Parathyroid adenoma (tissue), 2 donors: ENCODE data around the gene FSTL4.

Experiments used
- H2AFZ ChIP-seq: fragments of 300-600 bp; sonication (generic); one replicate; pipeline ENCODE4 v1.7.0; 2017; ENCODE audit warnings: antibody characterized with exemption, mild to moderate bottlenecking
- H3K27ac ChIP-seq: fragments of 300-600 bp; sonication (generic); one replicate; pipeline ENCODE4 v1.7.0; 2017
- H3K27me3 ChIP-seq: fragments of 300-600 bp; sonication (generic); one replicate; pipeline ENCODE4 v1.7.0; 2017; ENCODE audit warnings: low read length; ENCODE audit not compliant: control insufficient read depth, insufficient read depth
- H3K36me3 ChIP-seq: fragments of 300-600 bp; sonication (generic); one replicate; pipeline ENCODE4 v1.7.0; 2017; ENCODE audit warnings: low read length; ENCODE audit not compliant: control insufficient read depth, insufficient read depth
- H3K4me1 ChIP-seq: fragments of 300-600 bp; sonication (generic); one replicate; pipeline ENCODE4 v1.7.0; 2017; ENCODE audit warnings: control low read depth
- H3K4me2 ChIP-seq: fragments of 300-600 bp; sonication (generic); one replicate; pipeline ENCODE4 v1.7.0; 2017; ENCODE audit warnings: low read length
- H3K4me3 ChIP-seq: fragments of 300-600 bp; sonication (generic); one replicate; pipeline ENCODE4 v1.7.0; 2017; ENCODE audit warnings: low read depth, low read length
- H3K79me2 ChIP-seq: fragments of 300-600 bp; sonication (generic); one replicate; pipeline ENCODE4 v1.7.0; 2017; ENCODE audit warnings: control low read depth
- H3K9ac ChIP-seq: fragments of 300-600 bp; sonication (generic); one replicate; pipeline ENCODE4 v1.7.0; 2017; ENCODE audit warnings: mild to moderate bottlenecking
- H3K9me3 ChIP-seq: fragments of 300-600 bp; sonication (generic); one replicate; pipeline ENCODE4 v1.7.0; 2017; ENCODE audit warnings: low read length; ENCODE audit not compliant: control insufficient read depth
- TF ChIP-seq, protein P1 (sequence below): fragments of 300-600 bp; sonication (generic); IDR thresholded peaks from one replicate; pipeline ENCODE4 v1.7.0; 2017; ENCODE audit warnings: antibody characterized with exemption, mild to moderate bottlenecking
- donor health status: primary hyperparathyroidism.

The FSTL4 gene

DNA sequence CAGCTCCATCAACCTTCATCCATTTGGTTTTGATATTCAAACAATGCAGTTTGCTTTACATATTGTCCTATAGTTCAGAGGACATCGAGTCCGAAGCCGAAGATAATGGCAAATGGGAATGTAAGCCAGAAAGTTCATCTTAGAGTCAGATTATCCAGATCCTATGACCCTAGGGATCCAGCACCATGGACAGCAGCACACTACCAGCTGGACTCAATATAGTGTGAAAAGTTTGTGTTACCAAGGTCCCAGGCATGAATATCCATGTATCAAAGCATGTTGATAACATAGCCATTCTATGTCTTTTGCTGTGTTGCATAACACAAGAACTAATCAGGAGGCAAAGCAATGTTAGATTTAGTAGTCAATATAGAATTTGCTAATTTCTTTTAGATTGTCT is 46.3 kb downstream of the FSTL4 start:
- H3K27me3 ChIP-seq: no peaks in the 10 kb centered on the region
- TF ChIP-seq, protein P1, sequence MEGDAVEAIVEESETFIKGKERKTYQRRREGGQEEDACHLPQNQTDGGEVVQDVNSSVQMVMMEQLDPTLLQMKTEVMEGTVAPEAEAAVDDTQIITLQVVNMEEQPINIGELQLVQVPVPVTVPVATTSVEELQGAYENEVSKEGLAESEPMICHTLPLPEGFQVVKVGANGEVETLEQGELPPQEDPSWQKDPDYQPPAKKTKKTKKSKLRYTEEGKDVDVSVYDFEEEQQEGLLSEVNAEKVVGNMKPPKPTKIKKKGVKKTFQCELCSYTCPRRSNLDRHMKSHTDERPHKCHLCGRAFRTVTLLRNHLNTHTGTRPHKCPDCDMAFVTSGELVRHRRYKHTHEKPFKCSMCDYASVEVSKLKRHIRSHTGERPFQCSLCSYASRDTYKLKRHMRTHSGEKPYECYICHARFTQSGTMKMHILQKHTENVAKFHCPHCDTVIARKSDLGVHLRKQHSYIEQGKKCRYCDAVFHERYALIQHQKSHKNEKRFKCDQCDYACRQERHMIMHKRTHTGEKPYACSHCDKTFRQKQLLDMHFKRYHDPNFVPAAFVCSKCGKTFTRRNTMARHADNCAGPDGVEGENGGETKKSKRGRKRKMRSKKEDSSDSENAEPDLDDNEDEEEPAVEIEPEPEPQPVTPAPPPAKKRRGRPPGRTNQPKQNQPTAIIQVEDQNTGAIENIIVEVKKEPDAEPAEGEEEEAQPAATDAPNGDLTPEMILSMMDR: no peak

DNA sequence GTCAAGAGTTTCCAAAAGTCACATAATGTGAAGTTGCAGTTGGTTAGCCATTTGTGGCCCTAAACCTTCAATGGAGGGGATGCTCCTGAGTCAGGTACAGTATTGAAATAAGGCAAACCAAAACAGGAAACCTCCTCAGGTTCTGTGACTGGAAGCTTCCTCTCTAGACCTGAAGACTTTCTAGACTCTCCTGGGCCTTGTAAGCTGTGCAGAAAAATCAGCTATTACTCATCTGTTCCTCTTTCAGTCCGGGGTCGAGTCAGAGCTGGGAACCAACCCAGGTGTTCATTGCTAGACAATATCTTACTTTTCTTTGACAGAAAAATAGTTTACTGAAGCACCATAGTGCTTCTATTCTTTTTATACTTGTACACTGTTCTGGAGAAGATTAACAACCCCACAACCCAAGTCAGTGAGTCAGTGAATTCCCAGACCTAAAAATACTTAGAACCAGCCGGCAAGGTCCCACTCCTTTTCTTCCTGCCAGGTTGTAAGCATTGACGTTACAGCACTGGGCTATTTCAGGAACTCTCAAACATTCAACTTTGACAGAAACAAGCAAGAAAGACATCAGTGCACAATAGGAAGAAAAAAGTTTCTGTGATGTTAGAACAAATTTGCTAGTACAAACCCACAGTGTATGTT is 47.3 kb downstream of the FSTL4 start:
- TF ChIP-seq, protein P1: no peak
- H3K4me3 ChIP-seq: no peak overlapping the region
- H3K4me1 ChIP-seq: peaks cover 2% of the 10 kb centered on the region
- no peak overlapping the region for H2AFZ ChIP-seq
- no peak overlapping the region for H3K9ac ChIP-seq
- H3K27ac ChIP-seq: no peak overlapping the region
- no peaks in the 10 kb centered on the region for H3K36me3 ChIP-seq
- H3K27me3 ChIP-seq: no peaks in the 10 kb centered on the region
- H3K79me2 ChIP-seq: no peaks in the 10 kb centered on the region
- no peaks in the 10 kb centered on the region for H3K9me3 ChIP-seq
- no peak overlapping the region for H3K4me2 ChIP-seq

More for the DNA sequence above, 46.3 kb downstream of the FSTL4 start:
- H3K4me3 ChIP-seq: no peak overlapping the region
- H3K9me3 ChIP-seq: no peaks in the 10 kb centered on the region
- no peaks in the 10 kb centered on the region for H3K36me3 ChIP-seq
- H3K4me2 ChIP-seq: no peak overlapping the region
- H3K9ac ChIP-seq: no peak overlapping the region
- no peaks in the 10 kb centered on the region for H3K79me2 ChIP-seq
- H3K4me1 ChIP-seq: no peaks in the 10 kb centered on the region
- H3K27ac ChIP-seq: no peak overlapping the region
- no peak overlapping the region for H2AFZ ChIP-seq

DNA sequence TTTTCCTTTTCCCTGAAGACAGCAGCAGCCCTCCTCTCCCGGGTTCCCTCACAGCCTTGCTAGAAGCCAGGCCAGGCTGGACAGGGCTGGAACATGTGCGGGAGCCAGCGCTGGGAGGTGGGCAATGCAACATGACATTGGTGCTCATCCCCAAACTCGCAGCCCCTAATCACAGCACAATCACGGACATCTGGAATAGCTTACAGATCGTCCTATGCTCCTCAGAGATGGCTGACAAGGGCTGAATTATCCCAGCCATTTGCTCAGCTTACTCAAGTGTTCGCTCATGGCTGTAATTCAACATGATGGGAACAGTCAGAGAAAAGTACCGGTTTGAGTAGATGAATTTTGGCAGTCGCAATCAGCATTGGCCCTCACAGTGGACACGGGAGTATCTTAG is 49.8 kb downstream of the FSTL4 start:
- TF ChIP-seq, protein P1: no peak
- H3K9ac ChIP-seq: no peak overlapping the region
- H3K27ac ChIP-seq: no peak overlapping the region
- no peaks in the 10 kb centered on the region for H3K27me3 ChIP-seq
- H3K9me3 ChIP-seq: no peaks in the 10 kb centered on the region
- no peaks in the 10 kb centered on the region for H3K36me3 ChIP-seq
- H3K4me3 ChIP-seq: no peak overlapping the region
- no peak overlapping the region for H2AFZ ChIP-seq
- no peaks in the 10 kb centered on the region for H3K79me2 ChIP-seq
- no peak overlapping the region for H3K4me2 ChIP-seq
- peaks cover 4% of the 10 kb centered on the region for H3K4me1 ChIP-seq

DNA sequence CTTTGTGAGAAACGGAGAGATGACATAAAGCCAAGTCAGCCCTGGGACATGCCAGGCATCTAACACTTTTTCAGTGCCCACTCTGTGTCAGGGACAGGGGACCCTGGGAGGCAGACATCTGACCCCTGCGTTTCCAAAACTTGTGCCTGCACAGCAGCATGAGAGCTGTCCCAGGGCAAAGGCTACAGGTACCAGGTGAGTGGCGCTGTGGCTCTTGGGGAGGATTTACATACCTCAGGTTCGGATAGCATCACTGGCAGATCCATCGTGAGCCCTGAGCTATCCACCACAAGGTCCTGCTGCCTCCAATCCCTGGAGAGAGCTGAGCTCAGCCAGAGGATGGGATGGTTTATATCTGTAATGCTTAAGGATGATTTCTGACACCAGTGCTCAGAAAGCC is 52.4 kb downstream of the FSTL4 start:
- H3K9me3 ChIP-seq: no peaks in the 10 kb centered on the region
- no peak overlapping the region for H3K9ac ChIP-seq
- H3K4me3 ChIP-seq: no peak overlapping the region
- H3K27ac ChIP-seq: no peak overlapping the region
- no peaks in the 10 kb centered on the region for H3K27me3 ChIP-seq
- H3K4me1 ChIP-seq: peaks cover 4% of the 10 kb centered on the region
- TF ChIP-seq, protein P1: no peak
- H2AFZ ChIP-seq: no peak overlapping the region
- H3K79me2 ChIP-seq: no peaks in the 10 kb centered on the region
- H3K4me2 ChIP-seq: no peak overlapping the region
- no peaks in the 10 kb centered on the region for H3K36me3 ChIP-seq

DNA sequence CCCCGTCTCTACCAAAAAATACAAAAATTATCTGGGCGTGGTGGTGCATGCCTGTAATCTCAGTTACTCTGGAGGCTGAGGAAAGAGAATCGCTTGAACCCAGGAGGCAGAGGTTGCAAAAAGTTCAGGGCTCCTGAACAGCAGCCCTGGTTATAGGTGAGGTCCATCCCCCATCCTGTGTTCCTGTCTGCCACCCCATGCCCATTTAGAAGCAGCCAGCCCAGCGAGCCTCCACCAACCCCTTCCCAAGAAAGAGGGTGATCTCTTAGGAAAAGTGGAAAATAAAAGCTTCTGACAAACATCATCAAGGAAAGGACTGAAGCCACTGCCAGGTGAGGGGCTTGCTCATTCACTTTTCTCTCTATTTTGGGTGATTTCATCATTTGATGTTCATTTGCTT is 55.8 kb downstream of the FSTL4 start:
- H2AFZ ChIP-seq: no peak overlapping the region
- H3K27me3 ChIP-seq: no peaks in the 10 kb centered on the region

More for the DNA sequence above, 55.8 kb downstream of the FSTL4 start:
- H3K9me3 ChIP-seq: no peaks in the 10 kb centered on the region
- H3K9ac ChIP-seq: no peak overlapping the region
- TF ChIP-seq, protein P1: no peak
- H3K36me3 ChIP-seq: no peaks in the 10 kb centered on the region
- no peak overlapping the region for H3K4me3 ChIP-seq
- H3K4me1 ChIP-seq: peaks cover 4% of the 10 kb centered on the region
- no peak overlapping the region for H3K27ac ChIP-seq
- no peak overlapping the region for H3K4me2 ChIP-seq
- peaks cover 8% of the 10 kb centered on the region for H3K79me2 ChIP-seq
